NB4 (cell line): Measurements from ENCODE around the gene NHS.

ENCODE experiments used
- DNase-seq: peaks from one replicate; pipeline ENCODE4 v3.0.0; 2010; ENCODE audit warnings: low read depth
- H3K4me3 ChIP-seq: one replicate; pipeline ENCODE4 v1.5.1; 2011; ENCODE audit warnings: mild to moderate bottlenecking, low read depth, low read length, moderate library complexity
- MAX ChIP-seq: IDR thresholded peaks from 2 replicates; pipeline ENCODE4 v1.6.1; 2011; ENCODE audit warnings: low read depth, low read length
- MYC ChIP-seq: IDR thresholded peaks from 2 replicates; pipeline ENCODE4 v1.6.1; 2011; ENCODE audit warnings: low read depth, low read length
- POLR2A ChIP-seq: IDR thresholded peaks from 2 replicates; pipeline ENCODE4 v1.6.1; 2011; ENCODE audit warnings: mild to moderate bottlenecking; ENCODE audit not compliant: insufficient read length; ENCODE audit errors: extremely low read depth
- TF ChIP-seq, protein P1 (sequence below): IDR thresholded peaks from one replicate; pipeline ENCODE4 v1.5.1; 2012; ENCODE audit warnings: low read depth, low read length

NHS gene

DNA sequence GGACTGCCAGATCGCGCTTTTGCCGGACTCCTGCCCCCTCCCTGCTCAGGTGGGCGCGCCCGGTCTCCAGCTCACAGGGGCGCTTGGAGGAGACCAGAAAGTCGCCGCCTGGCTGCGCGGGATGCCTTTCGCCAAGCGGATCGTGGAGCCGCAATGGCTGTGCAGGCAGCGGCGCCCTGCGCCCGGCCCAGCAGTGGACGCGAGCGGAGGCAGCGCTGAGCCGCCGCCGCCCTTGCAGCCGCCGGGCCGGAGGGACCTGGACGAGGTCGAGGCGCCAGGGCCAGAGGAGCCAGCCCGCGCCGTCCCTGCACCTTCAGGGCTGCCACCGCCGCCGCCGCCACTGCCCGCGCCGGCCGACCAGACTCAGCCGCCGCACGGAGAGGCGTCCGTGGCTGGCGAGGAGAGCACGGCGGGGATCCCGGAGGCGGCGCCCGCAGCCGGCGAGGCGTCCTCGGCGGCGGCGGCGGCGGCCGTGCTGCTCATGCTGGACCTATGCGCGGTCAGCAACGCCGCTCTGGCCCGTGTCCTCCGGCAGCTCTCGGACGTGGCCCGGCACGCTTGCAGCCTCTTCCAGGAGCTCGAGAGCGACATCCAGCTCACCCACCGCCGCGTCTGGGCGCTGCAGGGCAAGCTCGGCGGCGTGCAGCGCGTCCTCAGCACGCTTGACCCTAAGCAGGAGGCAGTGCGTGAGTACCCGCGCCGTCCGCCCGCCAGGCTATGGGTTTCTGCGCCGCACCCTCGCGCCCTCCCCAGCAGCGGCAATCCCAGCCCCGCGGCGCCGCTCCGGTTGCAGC is 834 bp downstream of the NHS start:
- TF ChIP-seq, protein P1, sequence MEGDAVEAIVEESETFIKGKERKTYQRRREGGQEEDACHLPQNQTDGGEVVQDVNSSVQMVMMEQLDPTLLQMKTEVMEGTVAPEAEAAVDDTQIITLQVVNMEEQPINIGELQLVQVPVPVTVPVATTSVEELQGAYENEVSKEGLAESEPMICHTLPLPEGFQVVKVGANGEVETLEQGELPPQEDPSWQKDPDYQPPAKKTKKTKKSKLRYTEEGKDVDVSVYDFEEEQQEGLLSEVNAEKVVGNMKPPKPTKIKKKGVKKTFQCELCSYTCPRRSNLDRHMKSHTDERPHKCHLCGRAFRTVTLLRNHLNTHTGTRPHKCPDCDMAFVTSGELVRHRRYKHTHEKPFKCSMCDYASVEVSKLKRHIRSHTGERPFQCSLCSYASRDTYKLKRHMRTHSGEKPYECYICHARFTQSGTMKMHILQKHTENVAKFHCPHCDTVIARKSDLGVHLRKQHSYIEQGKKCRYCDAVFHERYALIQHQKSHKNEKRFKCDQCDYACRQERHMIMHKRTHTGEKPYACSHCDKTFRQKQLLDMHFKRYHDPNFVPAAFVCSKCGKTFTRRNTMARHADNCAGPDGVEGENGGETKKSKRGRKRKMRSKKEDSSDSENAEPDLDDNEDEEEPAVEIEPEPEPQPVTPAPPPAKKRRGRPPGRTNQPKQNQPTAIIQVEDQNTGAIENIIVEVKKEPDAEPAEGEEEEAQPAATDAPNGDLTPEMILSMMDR: no peak
- TF ChIP-seq MYC: no peak
- DNase-seq: no peak
- no peak overlapping the region for H3K4me3 ChIP-seq

- no peak overlapping the region for H3K4me3 ChIP-seq
- TF ChIP-seq, protein P1: no peak
- TF ChIP-seq MAX: no peak
- no peak for TF ChIP-seq POLR2A
- TF ChIP-seq MYC: no peak
- no peak for DNase-seq
Measured at GRCh38 chrX:17376431-17377077, 1.6 kb downstream of the NHS start.

DNA sequence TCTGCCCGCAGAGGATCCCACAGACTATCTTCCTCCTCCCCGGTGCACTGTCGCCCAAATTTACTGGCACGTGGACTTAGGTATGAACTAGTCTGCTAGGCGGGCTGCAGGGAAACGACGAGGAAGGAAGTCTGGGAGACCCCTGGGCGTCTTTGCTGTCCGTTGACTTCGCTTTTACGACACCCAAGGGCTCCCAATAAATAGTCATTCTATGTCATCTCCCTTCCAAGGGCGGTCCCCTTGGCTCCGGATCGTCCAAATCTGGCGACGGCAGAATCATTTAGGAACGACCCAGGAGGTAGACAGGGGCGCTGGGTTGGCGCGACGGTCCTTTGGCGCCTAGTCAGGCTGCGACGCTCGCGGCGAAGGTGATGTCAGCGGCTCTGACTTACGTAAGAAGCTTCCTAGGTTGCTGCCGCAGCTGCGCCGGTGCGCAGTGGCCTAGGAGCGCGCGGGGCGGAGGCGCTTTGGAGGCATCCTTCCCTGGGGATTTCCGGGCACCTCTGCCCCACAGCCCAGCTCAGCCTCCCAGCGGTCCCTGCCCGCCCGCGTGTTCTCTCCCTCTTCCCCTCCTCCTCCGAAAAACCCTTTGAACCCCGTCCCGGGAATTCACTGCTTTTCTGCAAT is 2.2 kb downstream of the NHS start:
- no peak overlapping the region for H3K4me3 ChIP-seq
- no peak for DNase-seq

GRCh38 chrX:17377795-17378194 is 2.8 kb downstream of the NHS start:
- H3K4me3 ChIP-seq: no peak overlapping the region
- TF ChIP-seq MYC (no peak), POLR2A (no peak), MAX (no peak)
- TF ChIP-seq, protein P1: no peak
- no peak for DNase-seq

More for the DNA sequence above, 2.2 kb downstream of the NHS start:
- no peak for TF ChIP-seq MYC
- TF ChIP-seq POLR2A: no peak
- TF ChIP-seq, protein P1: no peak
- TF ChIP-seq MAX: no peak

DNA sequence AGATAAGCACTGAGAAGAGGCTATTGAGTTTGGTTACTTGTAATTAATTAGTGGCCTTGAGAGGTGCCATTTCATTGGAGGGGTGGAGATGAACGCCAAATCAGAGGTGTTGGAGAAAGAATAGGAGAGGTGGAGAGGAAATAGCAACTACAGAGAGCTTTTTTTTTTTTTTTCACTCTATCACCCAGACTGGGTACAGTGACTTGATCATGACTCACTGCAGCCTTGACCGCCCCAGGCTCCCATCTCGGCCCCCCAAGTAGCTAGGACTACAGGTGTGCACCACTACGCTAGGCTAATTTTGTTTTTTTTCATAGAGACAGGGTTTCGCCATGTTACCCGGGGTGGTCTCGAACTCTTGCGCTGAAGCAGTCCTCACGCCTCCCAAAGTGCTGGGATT is 5.2 kb downstream of the NHS start:
- no peak for TF ChIP-seq POLR2A
- no peak for TF ChIP-seq MYC
- TF ChIP-seq, protein P1: no peak
- TF ChIP-seq MAX: no peak
- no peak for DNase-seq
- no peak overlapping the region for H3K4me3 ChIP-seq
